ENCODE data around the gene GPR143. TPM values are rescaled to one million over a fixed set of nuclear protein-coding genes. Genes with fewer than 3 reads are reported as not detected.
A peak's percentile ranks its signal among the peaks of the same experiment; 100 is the strongest.

Gene GPR143
- total and polyA plus RNA-seq, 7 donors, result 0.70 TPM; not detected in 6

DNA sequence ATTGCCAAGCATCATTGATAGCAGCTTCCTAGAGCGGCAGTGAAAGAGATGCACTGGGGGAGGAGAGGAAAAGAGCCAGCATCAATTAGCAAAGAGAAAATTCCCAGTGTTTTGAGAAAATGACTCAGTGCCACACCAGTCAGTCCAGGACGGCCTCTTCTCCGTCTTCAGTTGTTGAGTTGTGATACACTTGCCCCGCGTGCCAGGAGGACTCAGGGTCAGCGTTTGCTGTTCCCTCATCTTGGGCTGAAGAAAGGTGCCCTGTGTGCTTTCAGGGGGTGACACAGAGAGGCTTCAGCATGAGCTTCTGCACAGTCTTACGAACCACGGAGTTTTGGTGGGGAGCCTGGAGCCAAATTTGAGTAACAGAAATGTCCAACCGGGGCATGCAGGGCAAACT, 82.3 kb downstream of the GPR143 start:
- TF ChIP-seq EP300 (IDR thresholded peaks at IDR 0.05) (no peak), POLR2AphosphoS5 (IDR thresholded peaks at IDR 0.05) (no peak), POLR2A (IDR thresholded peaks at IDR 0.05) (no peak)
- TF ChIP-seq, protein P1, sequence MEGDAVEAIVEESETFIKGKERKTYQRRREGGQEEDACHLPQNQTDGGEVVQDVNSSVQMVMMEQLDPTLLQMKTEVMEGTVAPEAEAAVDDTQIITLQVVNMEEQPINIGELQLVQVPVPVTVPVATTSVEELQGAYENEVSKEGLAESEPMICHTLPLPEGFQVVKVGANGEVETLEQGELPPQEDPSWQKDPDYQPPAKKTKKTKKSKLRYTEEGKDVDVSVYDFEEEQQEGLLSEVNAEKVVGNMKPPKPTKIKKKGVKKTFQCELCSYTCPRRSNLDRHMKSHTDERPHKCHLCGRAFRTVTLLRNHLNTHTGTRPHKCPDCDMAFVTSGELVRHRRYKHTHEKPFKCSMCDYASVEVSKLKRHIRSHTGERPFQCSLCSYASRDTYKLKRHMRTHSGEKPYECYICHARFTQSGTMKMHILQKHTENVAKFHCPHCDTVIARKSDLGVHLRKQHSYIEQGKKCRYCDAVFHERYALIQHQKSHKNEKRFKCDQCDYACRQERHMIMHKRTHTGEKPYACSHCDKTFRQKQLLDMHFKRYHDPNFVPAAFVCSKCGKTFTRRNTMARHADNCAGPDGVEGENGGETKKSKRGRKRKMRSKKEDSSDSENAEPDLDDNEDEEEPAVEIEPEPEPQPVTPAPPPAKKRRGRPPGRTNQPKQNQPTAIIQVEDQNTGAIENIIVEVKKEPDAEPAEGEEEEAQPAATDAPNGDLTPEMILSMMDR (IDR thresholded peaks at IDR 0.05), result no peak
- Histone ChIP-seq H3K27ac (no peak overlapping the region), H3K4me3 (no peak overlapping the region), H3K9me3 (no peaks in the 10 kb centered on the region), H3K36me3 (no peaks in the 10 kb centered on the region), H3K4me1 (no peaks in the 10 kb centered on the region), H3K27me3 (no peaks in the 10 kb centered on the region)
- WGBS, 2 donors, result 95 to 97% methylated on average over 9 of the region's 9 CpGs
- no peak for DNase-seq
- intact Hi-C loops (cut with DNase I), result loop anchor here (5.0 kb wide), 2 partner anchors 151 to 711 kb away; no protein-coding TSS in a partner anchor

DNA sequence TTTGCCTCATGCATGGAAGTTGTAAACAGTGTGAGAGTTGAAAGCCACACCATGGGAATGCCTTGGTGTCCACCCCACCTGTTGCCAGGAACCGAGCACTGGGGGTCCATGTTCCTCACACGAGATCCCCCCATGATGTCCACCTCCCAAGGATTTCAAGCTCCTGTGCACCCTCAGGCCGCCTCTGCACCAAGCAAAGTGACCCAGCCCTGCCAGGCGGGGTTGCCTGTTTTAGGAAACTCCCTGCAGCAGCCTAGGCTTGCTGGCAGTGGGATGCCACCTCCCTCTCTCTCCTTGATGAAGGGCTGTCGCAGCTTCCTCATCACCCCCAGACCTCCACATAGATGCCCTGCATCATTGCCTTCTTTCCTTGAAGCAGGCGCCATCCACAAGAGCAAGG, 82.8 kb downstream of the GPR143 start:
- DNase-seq, result no peak
- no peaks in the 10 kb centered on the region for H3K27me3 ChIP-seq
- no peak overlapping the region for H3K4me3 ChIP-seq
- TF ChIP-seq POLR2A (IDR thresholded peaks at IDR 0.05) (no peak), EP300 (IDR thresholded peaks at IDR 0.05) (no peak), POLR2AphosphoS5 (IDR thresholded peaks at IDR 0.05) (no peak)
- TF ChIP-seq, protein P1 (IDR thresholded peaks at IDR 0.05), result no peak
- H3K4me1 ChIP-seq, result no peaks in the 10 kb centered on the region
- intact Hi-C loops (cut with DNase I), result loop anchor here (5.0 kb wide), 2 partner anchors 151 to 711 kb away; no protein-coding TSS in a partner anchor
- H3K36me3 ChIP-seq, result no peaks in the 10 kb centered on the region
- no peaks in the 10 kb centered on the region for H3K9me3 ChIP-seq
- WGBS, 2 donors, result 76 to 91% methylated on average over 6 of the region's 6 CpGs
- no peak overlapping the region for H3K27ac ChIP-seq

DNA sequence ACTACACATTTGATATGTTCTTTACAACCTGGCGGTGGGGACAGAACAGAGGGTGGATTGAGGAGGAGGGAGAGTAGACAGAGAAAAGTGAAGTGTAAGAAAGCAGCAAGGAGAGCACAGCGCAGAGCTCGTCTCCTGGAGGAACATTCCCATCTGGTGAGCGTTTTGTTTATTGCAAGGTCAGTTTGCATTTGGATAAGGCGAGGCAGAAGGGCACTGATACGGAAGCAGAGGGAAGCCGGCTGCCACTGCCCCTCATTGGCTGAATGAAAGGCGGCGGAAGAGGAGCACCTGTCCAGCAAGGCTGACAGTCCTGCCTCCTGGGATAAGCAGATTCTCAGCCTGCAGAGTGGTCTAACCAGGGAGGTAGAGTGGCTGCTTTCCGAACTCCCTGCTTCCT, 83.2 kb downstream of the GPR143 start:
- intact Hi-C loops (cut with DNase I), result loop anchor here (5.0 kb wide), 2 partner anchors 150 to 710 kb away; no protein-coding TSS in a partner anchor
- WGBS, 2 donors, result 15 to 67% methylated on average over 10 of the region's 10 CpGs

DNA sequence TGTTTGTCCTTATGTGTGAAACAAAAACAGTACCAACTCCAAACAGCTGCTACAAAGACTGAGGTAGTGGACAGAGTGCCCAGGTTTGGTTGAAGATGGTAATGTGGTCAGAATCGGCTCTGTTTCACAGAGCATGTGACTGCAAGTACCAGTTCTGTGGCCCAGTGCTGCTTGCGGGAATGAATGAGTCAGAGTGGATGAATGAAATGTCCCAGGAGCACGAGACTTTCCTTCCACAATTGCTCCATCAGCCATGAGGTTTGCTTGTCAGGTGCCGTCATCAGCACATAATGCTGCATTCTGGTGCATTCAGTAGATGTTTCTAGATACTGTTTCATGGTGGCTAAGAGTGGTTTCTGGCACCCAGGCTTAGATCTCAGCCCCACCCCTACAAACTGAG, 84.2 kb downstream of the GPR143 start:
- H3K4me1 ChIP-seq, result peaks cover 0 to 7% (median 0%) of the 10 kb centered on the region in 4 donors
- no peak overlapping the region for H3K27ac ChIP-seq
- WGBS, 2 donors, result 93% methylated on average over 4 of the region's 4 CpGs
- intact Hi-C loops (cut with DNase I), result loop anchor here (5.0 kb wide), 2 partner anchors 149 to 709 kb away; no protein-coding TSS in a partner anchor
- H3K27me3 ChIP-seq, result no peaks in the 10 kb centered on the region
- H3K4me3 ChIP-seq, result no peak overlapping the region
- no peak for DNase-seq
- H3K9me3 ChIP-seq, result no peaks in the 10 kb centered on the region
- no peaks in the 10 kb centered on the region for H3K36me3 ChIP-seq
- TF ChIP-seq, protein P1 (IDR thresholded peaks at IDR 0.05), result no peak
- TF ChIP-seq POLR2A (IDR thresholded peaks at IDR 0.05) (no peak), EP300 (IDR thresholded peaks at IDR 0.05) (no peak), POLR2AphosphoS5 (IDR thresholded peaks at IDR 0.05) (no peak)

More for the DNA sequence above, 83.2 kb downstream of the GPR143 start:
- TF ChIP-seq EP300 (IDR thresholded peaks at IDR 0.05) (no peak), POLR2A (IDR thresholded peaks at IDR 0.05) (no peak)
- TF ChIP-seq, protein P1 (IDR thresholded peaks at IDR 0.05), result peak; percentile 28 to 42 (median 34)
- no peak overlapping the region for H3K4me3 ChIP-seq
- no peak for DNase-seq
- no peaks in the 10 kb centered on the region for H3K9me3 ChIP-seq
- H3K4me1 ChIP-seq, result no peaks in the 10 kb centered on the region
- no peak overlapping the region for H3K27ac ChIP-seq
- no peaks in the 10 kb centered on the region for H3K36me3 ChIP-seq
- H3K27me3 ChIP-seq, result no peaks in the 10 kb centered on the region

DNA sequence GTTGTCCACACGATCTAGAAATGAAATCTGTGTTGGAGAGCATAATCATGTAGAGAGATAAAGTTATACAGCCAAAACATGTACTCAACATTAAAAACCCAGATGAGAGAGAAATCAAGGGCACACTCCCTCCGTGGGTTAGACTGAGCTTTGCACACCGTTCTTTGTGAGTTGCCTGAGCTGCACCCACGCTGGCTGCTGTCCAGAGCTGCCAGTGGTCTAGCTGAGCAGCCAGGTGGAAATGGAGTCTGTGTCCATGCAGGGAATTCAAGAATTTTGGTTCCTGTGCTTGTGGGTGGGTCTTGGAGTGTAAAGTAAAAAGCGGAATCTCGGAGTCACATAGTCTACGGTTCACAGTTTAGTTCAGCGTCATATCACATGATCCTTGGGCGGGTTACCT, 84.6 kb downstream of the GPR143 start:
- no peaks in the 10 kb centered on the region for H3K9me3 ChIP-seq
- no peak overlapping the region for H3K4me3 ChIP-seq
- no peak for DNase-seq
- intact Hi-C loops (cut with DNase I), result loop anchor here (5.0 kb wide), 2 partner anchors 149 to 709 kb away; no protein-coding TSS in a partner anchor
- peaks cover 0 to 7% (median 0%) of the 10 kb centered on the region in 4 donors for H3K4me1 ChIP-seq
- TF ChIP-seq POLR2A (IDR thresholded peaks at IDR 0.05) (no peak), EP300 (IDR thresholded peaks at IDR 0.05) (no peak), POLR2AphosphoS5 (IDR thresholded peaks at IDR 0.05) (no peak)
- TF ChIP-seq, protein P1 (IDR thresholded peaks at IDR 0.05), result no peak
- no peaks in the 10 kb centered on the region for H3K36me3 ChIP-seq
- WGBS, 2 donors, result 84 to 94% methylated on average over 9 of the region's 9 CpGs
- H3K27me3 ChIP-seq, result no peaks in the 10 kb centered on the region
- no peak overlapping the region for H3K27ac ChIP-seq

Data from sigmoid colon (tissue), 7 donors.